ENCODE data around the gene CFTR.

DNA sequence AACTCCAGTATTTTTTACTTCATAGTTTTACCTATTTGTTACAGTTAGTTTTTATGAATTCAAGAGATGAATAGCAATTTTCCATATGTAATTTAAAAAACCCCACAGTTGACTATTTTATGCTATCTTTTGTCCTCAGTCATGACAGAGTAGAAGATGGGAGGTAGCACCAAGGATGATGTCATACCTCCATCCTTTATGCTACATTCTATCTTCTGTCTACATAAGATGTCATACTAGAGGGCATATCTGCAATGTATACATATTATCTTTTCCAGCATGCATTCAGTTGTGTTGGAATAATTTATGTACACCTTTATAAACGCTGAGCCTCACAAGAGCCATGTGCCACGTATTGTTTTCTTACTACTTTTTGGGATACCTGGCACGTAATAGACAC is 184.2 kb downstream of the CFTR start:
- no peak for TF ChIP-seq CTCF (IDR thresholded peaks at IDR 0.05)
- no peak for TF ChIP-seq EP300 (IDR thresholded peaks at IDR 0.05; ENCODE audit: low read depth)

Measured in transverse colon (tissue), 3 donors.